ENCODE results near the gene FBXO5. TPM values are rescaled to one million over a fixed set of nuclear protein-coding genes. Genes with fewer than 3 reads are reported as not detected.

Gene FBXO5
- total and polyA plus RNA-seq, 9 of the 15 experiments (the other 6 are each of a cell fraction or from before 2014, with no cell fraction given), result 17.8 to 89.3 (median 62.9) TPM

- TF ChIP-seq ZNF518B (CRISPR knock-in tag; IDR thresholded peaks at IDR 0.05) (no peak), ARHGAP35 (IDR thresholded peaks at IDR 0.05; ENCODE audit: partially characterized antibody) (no peak), PRPF4 (IDR thresholded peaks at IDR 0.05; ENCODE audit: insufficient read depth, low read depth, low read length, poor library complexity, severe bottlenecking) (peak; percentile 89), FOXA3 (CRISPR knock-in tag; conservative IDR thresholded peaks at IDR 0.05 in 1 of 2, IDR thresholded peaks at IDR 0.05 in 1 of 2) (no peak), TBP (optimal IDR thresholded peaks at IDR 0.05; ENCODE audit: low read depth, low read length) (no peak), RBFOX2 (IDR thresholded peaks at IDR 0.05; ENCODE audit: low read depth, low read length) (no peak; the same call in 1 of the 2 replicates), GMEB1 (CRISPR knock-in tag; IDR thresholded peaks at IDR 0.05) (no peak), ZBTB8A (IDR thresholded peaks at IDR 0.05; ENCODE audit: partially characterized antibody) (no peak)
- TF ChIP-seq, protein P1, sequence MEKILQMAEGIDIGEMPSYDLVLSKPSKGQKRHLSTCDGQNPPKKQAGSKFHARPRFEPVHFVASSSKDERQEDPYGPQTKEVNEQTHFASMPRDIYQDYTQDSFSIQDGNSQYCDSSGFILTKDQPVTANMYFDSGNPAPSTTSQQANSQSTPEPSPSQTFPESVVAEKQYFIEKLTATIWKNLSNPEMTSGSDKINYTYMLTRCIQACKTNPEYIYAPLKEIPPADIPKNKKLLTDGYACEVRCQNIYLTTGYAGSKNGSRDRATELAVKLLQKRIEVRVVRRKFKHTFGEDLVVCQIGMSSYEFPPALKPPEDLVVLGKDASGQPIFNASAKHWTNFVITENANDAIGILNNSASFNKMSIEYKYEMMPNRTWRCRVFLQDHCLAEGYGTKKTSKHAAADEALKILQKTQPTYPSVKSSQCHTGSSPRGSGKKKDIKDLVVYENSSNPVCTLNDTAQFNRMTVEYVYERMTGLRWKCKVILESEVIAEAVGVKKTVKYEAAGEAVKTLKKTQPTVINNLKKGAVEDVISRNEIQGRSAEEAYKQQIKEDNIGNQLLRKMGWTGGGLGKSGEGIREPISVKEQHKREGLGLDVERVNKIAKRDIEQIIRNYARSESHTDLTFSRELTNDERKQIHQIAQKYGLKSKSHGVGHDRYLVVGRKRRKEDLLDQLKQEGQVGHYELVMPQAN (IDR thresholded peaks at IDR 0.05; ENCODE audit: borderline replicate concordance), result peak; percentile 51; the same call in 1 of the 2 replicates
These were observed 595 bp downstream of the FBXO5 start (continued) for GRCh38 chr6:152981989-152982903.
